H1 (cell line): ENCODE data around the gene TLCD5. TPM values are rescaled to one million over a fixed set of nuclear protein-coding genes. Genes with fewer than 3 reads are reported as not detected.

Experiments
- CTBP2 ChIP-seq: IDR thresholded peaks from 2 replicates; pipeline ENCODE4 v1.7.0; 2011; ENCODE audit warnings: borderline replicate concordance, mild to moderate bottlenecking, moderate library complexity, mixed read lengths, low read length; ENCODE audit not compliant: insufficient read depth, insufficient read length
- KDM5A ChIP-seq: fragments of 200-600 bp; IDR thresholded peaks from 2 replicates; pipeline ENCODE4 v1.7.1; 2012; ENCODE audit warnings: mild to moderate bottlenecking, low read length, inconsistent platforms, mixed read lengths
- SIRT6 ChIP-seq: IDR thresholded peaks from one replicate; pipeline ENCODE4 v1.7.1; 2012; ENCODE audit warnings: low read length, inconsistent platforms
- SIX5 ChIP-seq: IDR thresholded peaks from 2 replicates; pipeline ENCODE4 v1.6.1; 2011; ENCODE audit warnings: mild to moderate bottlenecking, low read depth, low read length
- polyA plus RNA-seq, 7 experiments: library from polyadenylated mRNA; depleted of rRNA in 3 of 7; stranded (reverse) in 5 of 7; unstranded in 2 of 7; fragments of >200 nt in 5 of 7; fragments of 200-250 nt in 2 of 7; gene quantifications; 1 replicate in 5 of 7; 2 replicates in 1 of 7; 4 replicates in 1 of 7; pipeline versions ENCODE4 v1.2.1 to v1.2.3, GENCODE V29; 2011 to 2013; ENCODE audit warnings: missing spikeins in 2 of 7, mixed read lengths in 2 of 7
- total RNA-seq: library from RNA; stranded (reverse); fragmentation: NEBNext Ultra II Directional; extraction: Animal tissue kit (Norgen Biotek cat#: 25700); gene quantifications from 2 replicates; pipeline ENCODE4 v1.2.1, GENCODE V29; 2021
- TF ChIP-seq, protein P1 (sequence below): IDR thresholded peaks from 2 replicates; pipeline ENCODE4 v1.6.1; 2012; ENCODE audit warnings: inconsistent platforms

The TLCD5 gene
- total and polyA plus RNA-seq, 2 of the 8 experiments (the other 6 are each of a cell fraction or from before 2014, with no cell fraction given): 9.5 to 10.1 TPM

DNA sequence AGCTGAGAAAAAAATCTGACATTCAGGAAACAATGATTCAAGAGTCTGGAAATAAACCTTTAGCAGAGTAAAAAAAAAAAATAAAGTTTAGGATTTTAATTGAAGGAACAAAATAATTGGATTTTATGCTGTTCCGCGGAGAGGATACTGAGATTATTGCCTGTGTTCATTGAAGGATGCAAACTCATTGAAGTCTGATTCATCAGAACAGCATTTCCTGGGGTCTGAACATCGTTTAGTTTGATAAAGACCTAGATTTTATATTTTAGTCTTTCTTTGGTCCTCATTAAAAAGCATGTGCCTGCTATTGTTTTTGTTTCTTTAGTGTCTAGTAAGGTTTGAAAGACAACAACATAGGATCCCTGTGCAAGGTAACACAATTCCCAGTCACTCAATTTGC is 4.5 kb downstream of the TLCD5 start (continued):
- no peak for TF ChIP-seq SIX5
- no peak for TF ChIP-seq KDM5A
- no peak for TF ChIP-seq CTBP2
- TF ChIP-seq SIRT6: no peak
- TF ChIP-seq, protein P1, sequence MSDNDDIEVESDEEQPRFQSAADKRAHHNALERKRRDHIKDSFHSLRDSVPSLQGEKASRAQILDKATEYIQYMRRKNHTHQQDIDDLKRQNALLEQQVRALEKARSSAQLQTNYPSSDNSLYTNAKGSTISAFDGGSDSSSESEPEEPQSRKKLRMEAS: no peak
- TF ChIP-seq, all 59 proteins: peak for 0
